Activated T-helper 1 cell treated with anti-CD3 and anti-CD28 coated beads, Interleukin-2, amount 50 U/mL, for 16 hours (primary cell): ENCODE data around the gene MEIS1.

Source experiments
- DNase-seq, 2 donors: peaks; one replicate each; pipeline ENCODE4 v3.0.0-alpha.2; 2020; ENCODE audit warnings: low read depth in 1 of 2, low spot score in 1 of 2

The MEIS1 gene

GRCh38 chr2:66534461-66534860, 99.5 kb downstream of the MEIS1 start:
- no peak for DNase-seq

GRCh38 chr2:66535574-66536289, 100.8 kb downstream of the MEIS1 start:
- DNase-seq = no peak

GRCh38 chr2:66536290-66536673, 101.4 kb downstream of the MEIS1 start:
- DNase-seq = no peak

- DNase-seq = no peak
Measured at GRCh38 chr2:66536997-66537396, 102.1 kb downstream of the MEIS1 start.

GRCh38 chr2:66538291-66538690, 103.4 kb downstream of the MEIS1 start:
- no peak for DNase-seq

GRCh38 chr2:66539452-66539851, 104.5 kb downstream of the MEIS1 start:
- no peak for DNase-seq

- no peak for DNase-seq
Measured at GRCh38 chr2:66541646-66542045, 106.7 kb downstream of the MEIS1 start.

- no peak for DNase-seq
Measured at GRCh38 chr2:66543257-66543767, 108.4 kb downstream of the MEIS1 start.

GRCh38 chr2:66544258-66544657, 109.3 kb downstream of the MEIS1 start:
- no peak for DNase-seq

GRCh38 chr2:66545258-66545657, 110.3 kb downstream of the MEIS1 start:
- DNase-seq = no peak

GRCh38 chr2:66547118-66547517, 112.2 kb downstream of the MEIS1 start:
- DNase-seq = no peak

- no peak for DNase-seq
Measured at GRCh38 chr2:66547887-66548286, 113.0 kb downstream of the MEIS1 start.

- no peak for DNase-seq
Measured at GRCh38 chr2:66548422-66548821, 113.5 kb downstream of the MEIS1 start.

- DNase-seq = no peak
Measured at GRCh38 chr2:66550826-66551225, 115.9 kb downstream of the MEIS1 start.

- DNase-seq = no peak
Measured at GRCh38 chr2:66553370-66553769, 118.4 kb downstream of the MEIS1 start.

GRCh38 chr2:66555091-66555490, 120.2 kb downstream of the MEIS1 start:
- no peak for DNase-seq

- DNase-seq = no peak
Measured at GRCh38 chr2:66555501-66556324, 120.8 kb downstream of the MEIS1 start.

- no peak for DNase-seq
Measured at GRCh38 chr2:66559672-66560071, 124.7 kb downstream of the MEIS1 start.

- DNase-seq = no peak
Measured at GRCh38 chr2:66560683-66561082, 125.8 kb downstream of the MEIS1 start.

- DNase-seq = no peak
Measured at GRCh38 chr2:66561645-66562303, 126.8 kb downstream of the MEIS1 start.

- no peak for DNase-seq
Measured at GRCh38 chr2:66562304-66562685, 127.4 kb downstream of the MEIS1 start.

- DNase-seq = no peak
Measured at GRCh38 chr2:66563473-66563872, 128.5 kb downstream of the MEIS1 start.
